ENCODE measurements around the gene SH3PXD2A.

GRCh38 chr10:103885617-103886016 lies 30.2 kb upstream of the SH3PXD2A start:
- TF ChIP-seq POLR2AphosphoS5 (IDR thresholded peaks at IDR 0.05; ENCODE audit: insufficient read depth in 1 of 2, low read depth in 1 of 2) (no peak), POLR2A (IDR thresholded peaks at IDR 0.05) (no peak)
- TF ChIP-seq, protein P1, sequence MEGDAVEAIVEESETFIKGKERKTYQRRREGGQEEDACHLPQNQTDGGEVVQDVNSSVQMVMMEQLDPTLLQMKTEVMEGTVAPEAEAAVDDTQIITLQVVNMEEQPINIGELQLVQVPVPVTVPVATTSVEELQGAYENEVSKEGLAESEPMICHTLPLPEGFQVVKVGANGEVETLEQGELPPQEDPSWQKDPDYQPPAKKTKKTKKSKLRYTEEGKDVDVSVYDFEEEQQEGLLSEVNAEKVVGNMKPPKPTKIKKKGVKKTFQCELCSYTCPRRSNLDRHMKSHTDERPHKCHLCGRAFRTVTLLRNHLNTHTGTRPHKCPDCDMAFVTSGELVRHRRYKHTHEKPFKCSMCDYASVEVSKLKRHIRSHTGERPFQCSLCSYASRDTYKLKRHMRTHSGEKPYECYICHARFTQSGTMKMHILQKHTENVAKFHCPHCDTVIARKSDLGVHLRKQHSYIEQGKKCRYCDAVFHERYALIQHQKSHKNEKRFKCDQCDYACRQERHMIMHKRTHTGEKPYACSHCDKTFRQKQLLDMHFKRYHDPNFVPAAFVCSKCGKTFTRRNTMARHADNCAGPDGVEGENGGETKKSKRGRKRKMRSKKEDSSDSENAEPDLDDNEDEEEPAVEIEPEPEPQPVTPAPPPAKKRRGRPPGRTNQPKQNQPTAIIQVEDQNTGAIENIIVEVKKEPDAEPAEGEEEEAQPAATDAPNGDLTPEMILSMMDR (IDR thresholded peaks at IDR 0.05) = no peak
